ENCODE results near the gene PLXNA4.

PLXNA4 gene

GRCh38 chr7:132345543-132346129, 230.6 kb downstream of the PLXNA4 start:
- DNase-seq = no peak

GRCh38 chr7:132345030-132345429, 231.2 kb downstream of the PLXNA4 start:
- no peak for DNase-seq

GRCh38 chr7:132343199-132343598, 233.1 kb downstream of the PLXNA4 start:
- DNase-seq = peak; percentile 19

GRCh38 chr7:132337450-132338080, 238.7 kb downstream of the PLXNA4 start:
- DNase-seq = no peak

GRCh38 chr7:132336797-132337196, 239.5 kb downstream of the PLXNA4 start:
- no peak for DNase-seq

- no peak for DNase-seq
Observed at GRCh38 chr7:132333301-132333700, 243.0 kb downstream of the PLXNA4 start.

- no peak for DNase-seq
Observed at GRCh38 chr7:132328760-132329159, 247.5 kb downstream of the PLXNA4 start.

- DNase-seq = no peak
Observed at GRCh38 chr7:132328047-132328620, 248.1 kb downstream of the PLXNA4 start.

- no peak for DNase-seq
Observed at GRCh38 chr7:132326878-132327589, 249.2 kb downstream of the PLXNA4 start.

- no peak for DNase-seq
Observed at GRCh38 chr7:132322970-132323369, 253.3 kb downstream of the PLXNA4 start.

- DNase-seq = no peak
Observed at GRCh38 chr7:132321387-132321786, 254.9 kb downstream of the PLXNA4 start.

- DNase-seq = no peak
Observed at GRCh38 chr7:132319481-132319880, 256.8 kb downstream of the PLXNA4 start.

GRCh38 chr7:132318352-132319318, 257.6 kb downstream of the PLXNA4 start:
- DNase-seq = peak; percentile 83

- DNase-seq = no peak
Observed at GRCh38 chr7:132317701-132318351, 258.4 kb downstream of the PLXNA4 start.

- no peak for DNase-seq
Observed at GRCh38 chr7:132312531-132313055, 263.7 kb downstream of the PLXNA4 start.

- no peak for DNase-seq
Observed at GRCh38 chr7:132311733-132312132, 264.5 kb downstream of the PLXNA4 start.

- no peak for DNase-seq
Observed at GRCh38 chr7:132309102-132309805, 267.0 kb downstream of the PLXNA4 start.

- no peak for DNase-seq
Observed at GRCh38 chr7:132307465-132307864, 268.8 kb downstream of the PLXNA4 start.

- no peak for DNase-seq
Observed at GRCh38 chr7:132300599-132301277, 275.5 kb downstream of the PLXNA4 start.

GRCh38 chr7:132298790-132299189, 277.5 kb downstream of the PLXNA4 start:
- no peak for DNase-seq

GRCh38 chr7:132296820-132297219, 279.4 kb downstream of the PLXNA4 start:
- DNase-seq = no peak
